ENCODE results near the gene NXNL2.

The NXNL2 gene

DNA sequence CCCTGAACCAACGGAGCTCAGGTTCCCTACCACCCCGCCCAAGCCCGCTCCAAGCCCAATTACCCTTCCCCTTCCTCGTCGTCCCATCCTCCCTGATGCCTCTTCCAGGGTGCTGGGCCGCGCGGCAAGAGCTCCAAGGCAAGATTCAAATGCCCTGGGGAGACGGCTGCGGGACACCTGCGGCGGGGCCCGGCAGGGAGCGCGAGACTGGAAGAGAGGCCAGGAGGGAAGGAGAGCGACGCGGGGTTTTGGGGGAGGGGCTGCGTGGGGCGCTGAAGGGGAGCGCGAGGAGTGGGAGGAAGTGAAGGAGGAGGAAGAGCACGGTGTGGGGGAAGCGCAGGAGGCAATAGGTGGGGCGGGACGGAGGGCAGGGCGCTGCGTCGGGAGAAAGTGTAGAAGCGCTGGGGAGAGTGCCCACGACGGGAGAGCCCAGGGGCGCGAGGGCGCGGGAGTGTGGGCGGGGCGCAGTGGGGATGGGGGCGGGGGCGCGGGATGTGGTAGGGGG is 975 bp upstream of the NXNL2 start:
- no peak for DNase-seq

DNA sequence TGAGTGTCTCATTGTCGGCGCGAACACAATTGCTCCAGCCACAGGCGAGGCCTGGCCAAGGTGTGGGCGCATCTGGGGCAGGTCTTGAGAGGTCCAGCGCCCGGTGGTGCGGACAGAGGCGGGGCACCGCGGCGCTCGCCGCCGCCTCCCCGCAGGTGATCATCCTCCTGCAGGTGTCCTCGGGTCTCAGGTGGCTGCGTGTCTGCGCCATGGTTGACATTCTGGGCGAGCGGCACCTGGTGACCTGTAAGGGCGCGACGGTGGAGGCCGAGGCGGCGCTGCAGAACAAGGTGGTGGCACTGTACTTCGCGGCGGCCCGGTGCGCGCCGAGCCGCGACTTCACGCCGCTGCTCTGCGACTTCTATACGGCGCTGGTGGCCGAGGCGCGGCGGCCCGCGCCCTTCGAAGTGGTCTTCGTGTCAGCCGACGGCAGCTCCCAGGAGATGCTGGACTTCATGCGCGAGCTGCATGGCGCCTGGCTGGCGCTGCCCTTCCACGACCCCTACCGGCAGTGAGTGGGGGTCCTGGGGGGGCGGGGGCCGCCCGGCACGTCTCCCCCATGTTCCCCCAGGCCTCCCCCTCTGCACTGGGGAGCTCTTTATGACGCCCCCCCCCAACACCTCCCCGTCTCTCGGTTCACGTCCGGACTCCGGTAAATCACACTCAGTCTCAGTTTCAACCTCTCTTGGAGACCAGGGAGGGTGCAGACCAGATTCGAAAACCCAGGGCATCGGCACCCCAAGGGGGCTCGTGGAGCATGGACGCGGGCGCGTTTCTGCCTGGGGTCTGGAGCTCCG is 446 bp downstream of the NXNL2 start:
- peak; percentile 58 for DNase-seq

DNA sequence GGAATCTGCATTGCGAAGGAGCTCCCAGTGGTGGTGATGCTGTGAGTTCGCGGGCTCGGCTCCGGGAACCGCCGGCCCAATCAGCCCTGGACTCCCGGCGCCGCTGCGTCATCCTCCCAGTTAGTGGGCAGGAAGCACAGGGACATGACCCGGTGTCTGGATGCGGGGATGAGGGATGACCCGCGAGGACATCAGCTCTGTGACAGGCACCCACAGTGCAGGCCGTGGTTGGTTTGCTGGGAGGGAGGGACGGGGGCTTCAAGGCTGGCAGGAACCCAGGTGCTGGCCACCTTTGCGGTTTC is 996 bp downstream of the NXNL2 start:
- DNase-seq: no peak

DNA sequence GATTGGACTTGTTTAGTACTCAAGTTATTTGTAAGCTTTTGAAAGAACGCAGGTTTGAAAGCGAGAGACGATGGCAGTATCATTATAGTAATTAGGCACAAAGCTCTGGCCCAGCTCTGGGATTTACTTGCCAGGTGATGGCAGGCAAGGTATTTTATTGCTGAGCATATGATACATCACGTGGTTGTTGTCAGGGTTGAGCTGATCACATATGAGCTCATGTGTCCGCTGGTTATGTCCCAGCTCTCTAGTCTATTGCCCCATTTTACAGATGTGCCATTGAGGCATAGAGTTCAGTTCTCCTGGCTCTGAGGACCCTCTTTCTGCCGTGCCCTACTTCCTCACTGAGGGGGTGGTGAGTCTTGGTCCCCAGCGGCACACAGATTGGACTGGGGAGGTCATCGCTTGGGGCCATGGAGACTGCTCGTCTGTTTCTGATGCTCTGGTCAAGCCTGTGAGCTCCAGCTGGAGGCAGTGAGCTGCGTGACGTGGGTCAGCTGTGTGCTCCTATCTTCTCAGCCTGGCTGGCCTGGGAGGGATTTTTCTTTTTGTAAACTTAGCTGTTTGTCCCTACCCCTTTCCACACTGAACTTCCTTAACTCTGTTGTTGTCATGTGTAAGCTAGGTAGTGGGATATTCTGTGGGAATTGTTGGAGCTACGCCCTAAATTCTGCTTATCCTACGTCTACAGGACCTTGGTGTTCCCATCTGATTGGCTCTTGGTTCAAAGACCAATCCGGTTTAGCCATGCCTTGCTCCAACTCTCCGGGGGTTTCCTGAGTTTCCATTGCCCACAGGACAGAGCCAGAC is 2.2 kb downstream of the NXNL2 start:
- DNase-seq: peak; percentile 78

DNA sequence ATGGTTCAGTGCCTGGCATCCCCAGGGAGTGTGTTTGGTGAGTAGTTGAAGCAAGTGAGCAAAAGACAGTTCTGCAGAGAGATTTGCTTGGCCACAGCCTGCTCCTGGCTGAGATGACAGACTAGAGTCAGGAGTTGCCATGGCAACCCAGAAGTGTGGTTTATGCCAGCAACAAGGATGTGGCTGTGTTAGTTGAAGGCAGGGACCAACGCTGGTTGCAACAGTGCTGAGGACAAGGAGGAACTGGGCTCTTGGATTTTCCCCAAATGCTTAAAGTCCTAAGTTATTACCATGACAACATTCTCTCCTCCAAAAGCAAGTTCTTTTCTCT is 2.7 kb downstream of the NXNL2 start:
- DNase-seq: peak; percentile 55

DNA sequence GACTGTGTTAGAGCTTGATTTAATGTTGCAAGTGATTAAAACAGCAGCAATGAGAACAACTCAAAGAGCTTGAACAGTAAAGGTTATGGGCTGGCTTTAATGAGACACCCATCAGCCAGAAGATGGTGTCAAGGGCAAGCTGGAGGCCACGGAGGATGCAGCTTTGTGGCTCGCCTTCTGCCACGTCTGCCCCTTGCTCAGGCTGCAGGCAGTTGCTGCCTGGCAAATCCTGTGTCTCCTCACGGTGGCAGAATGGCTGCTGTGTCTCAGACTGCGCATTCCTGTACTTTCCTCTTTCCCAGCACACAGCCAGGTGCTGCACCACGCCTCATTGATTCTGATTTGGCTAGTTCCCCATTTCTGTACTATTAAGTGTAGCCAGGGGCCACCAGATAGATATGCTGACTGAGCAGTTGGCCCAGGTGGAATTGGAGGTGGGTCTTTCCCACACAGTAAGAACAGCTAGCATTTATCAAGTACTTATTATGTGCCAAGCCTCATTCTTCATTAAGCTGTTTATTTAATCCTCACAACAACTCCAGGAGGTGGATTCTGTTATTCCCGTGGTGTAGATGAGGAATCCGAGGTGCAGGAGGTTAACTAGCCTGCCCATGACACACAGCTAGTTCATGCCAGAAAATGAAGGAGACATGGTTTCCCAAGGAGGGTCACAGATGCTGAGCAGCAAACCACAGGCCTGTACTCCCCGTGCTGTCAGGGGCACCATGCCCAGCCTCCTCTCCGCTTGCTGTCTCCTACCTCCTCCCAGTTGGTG is 3.5 kb downstream of the NXNL2 start:
- DNase-seq: no peak

DNA sequence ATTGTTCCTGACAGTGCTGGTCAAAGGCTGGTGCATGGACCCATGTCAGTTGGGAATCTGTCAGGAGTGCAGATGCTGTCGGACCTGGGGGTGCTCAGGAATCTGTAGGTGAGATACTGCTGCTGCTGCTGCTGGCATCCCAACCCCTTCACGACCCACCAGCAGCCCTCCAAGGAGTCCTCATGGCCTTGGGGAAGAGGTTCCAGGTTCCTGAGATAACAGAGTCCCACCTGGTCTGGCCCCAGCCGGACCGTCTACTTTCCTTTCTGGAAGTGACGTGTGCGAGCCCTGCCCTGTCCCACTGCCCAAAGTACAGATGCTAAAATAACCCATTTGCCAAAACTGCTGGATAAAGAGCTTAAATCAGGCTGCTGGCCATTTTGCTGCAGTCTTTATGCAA is 4.3 kb downstream of the NXNL2 start:
- no peak for DNase-seq

DNA sequence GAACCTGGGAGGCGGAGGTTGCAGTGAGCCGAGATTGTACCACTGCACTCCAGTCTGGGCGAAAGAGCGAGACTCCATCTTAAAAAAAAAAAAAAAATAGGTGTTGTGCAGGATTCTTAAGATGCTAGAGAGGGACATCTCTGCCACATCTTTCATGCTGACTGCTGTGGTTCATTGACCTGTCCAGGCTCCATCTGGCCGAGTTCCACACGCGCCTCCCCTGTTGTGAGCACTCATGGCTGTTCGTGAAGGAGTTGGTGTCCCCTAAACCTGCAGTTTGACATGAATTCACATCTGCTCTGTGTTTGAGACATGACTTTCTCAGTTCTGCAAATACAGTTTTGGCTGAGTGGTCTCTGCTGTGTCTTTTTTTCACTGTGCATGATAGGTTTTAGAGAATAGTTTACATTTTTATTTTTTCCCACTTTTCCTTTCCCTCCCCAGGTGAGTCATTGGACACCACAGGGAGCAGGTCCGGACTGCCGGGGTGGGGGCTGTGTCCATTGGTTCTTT is 5.3 kb downstream of the NXNL2 start:
- DNase-seq: no peak

DNA sequence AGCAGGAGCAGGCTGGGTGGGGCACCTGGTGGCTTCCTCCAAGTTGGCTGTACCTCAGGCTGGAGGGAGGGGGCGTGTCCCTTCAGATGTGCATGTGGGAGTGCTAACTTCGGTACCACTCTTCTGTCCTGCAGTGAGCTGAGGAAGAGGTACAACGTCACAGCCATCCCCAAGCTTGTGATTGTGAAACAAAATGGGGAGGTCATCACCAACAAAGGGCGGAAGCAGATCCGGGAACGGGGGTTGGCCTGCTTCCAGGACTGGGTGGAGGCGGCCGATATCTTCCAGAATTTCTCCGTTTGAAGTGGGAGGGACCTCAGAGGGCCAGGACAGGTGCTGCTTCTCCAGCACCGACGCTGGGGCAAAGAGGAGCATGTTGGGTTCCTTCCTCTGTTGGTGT is 9.3 kb downstream of the NXNL2 start:
- no peak for DNase-seq

- no peak for DNase-seq
Observed at GRCh38 chr9:88551546-88552137, 16.7 kb downstream of the NXNL2 start.

GRCh38 chr9:88553350-88553749 is 18.4 kb downstream of the NXNL2 start:
- no peak for DNase-seq

- DNase-seq: no peak
Observed at GRCh38 chr9:88555268-88555980, 20.4 kb downstream of the NXNL2 start.

DNA sequence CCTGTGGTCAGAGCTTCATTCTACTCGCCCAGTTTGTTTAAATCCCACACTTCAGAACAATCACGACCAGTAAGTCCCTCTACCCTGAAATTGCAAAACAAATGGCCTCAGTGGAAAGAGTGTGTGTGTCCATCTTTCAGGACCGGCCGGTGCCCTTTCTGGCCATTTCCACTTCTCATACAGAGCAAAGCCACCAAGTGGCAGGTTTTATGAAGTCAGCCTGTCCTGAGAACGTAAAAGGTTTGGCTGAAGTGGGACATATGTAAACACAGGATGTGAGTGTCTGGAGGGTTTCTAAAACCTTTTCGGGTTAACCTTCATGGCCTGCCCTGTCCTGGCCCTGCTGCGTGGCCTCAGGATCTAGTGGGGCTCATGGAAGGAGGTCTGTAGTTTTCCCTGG is 24.7 kb downstream of the NXNL2 start:
- no peak for DNase-seq

DNA sequence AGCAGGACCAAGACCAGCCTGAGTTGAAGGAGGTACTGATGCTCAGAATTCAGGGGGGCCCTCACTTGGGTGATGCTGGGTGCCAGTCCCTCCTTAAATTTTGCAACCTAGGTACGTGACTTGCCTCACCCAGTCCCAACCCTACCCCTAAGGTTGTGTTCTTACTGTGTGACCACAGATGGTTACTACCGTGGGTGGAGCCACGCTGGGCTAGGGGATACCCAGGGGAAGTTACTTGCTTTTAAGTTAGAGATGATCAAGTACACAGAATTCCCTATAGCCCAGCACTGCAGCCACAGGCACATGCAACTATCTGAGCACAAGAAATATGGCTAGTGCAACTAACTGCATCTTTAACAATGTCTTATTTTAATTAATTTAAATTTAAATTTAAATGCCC is 32.9 kb downstream of the NXNL2 start:
- DNase-seq: no peak

GRCh38 chr9:88571419-88571818 is 36.4 kb downstream of the NXNL2 start:
- no peak for DNase-seq

GRCh38 chr9:88572684-88573083 is 37.7 kb downstream of the NXNL2 start:
- DNase-seq: no peak

- no peak for DNase-seq
Observed at GRCh38 chr9:88574953-88575352, 40.0 kb downstream of the NXNL2 start.

GRCh38 chr9:88577256-88578120 is 42.5 kb downstream of the NXNL2 start:
- no peak for DNase-seq

DNA sequence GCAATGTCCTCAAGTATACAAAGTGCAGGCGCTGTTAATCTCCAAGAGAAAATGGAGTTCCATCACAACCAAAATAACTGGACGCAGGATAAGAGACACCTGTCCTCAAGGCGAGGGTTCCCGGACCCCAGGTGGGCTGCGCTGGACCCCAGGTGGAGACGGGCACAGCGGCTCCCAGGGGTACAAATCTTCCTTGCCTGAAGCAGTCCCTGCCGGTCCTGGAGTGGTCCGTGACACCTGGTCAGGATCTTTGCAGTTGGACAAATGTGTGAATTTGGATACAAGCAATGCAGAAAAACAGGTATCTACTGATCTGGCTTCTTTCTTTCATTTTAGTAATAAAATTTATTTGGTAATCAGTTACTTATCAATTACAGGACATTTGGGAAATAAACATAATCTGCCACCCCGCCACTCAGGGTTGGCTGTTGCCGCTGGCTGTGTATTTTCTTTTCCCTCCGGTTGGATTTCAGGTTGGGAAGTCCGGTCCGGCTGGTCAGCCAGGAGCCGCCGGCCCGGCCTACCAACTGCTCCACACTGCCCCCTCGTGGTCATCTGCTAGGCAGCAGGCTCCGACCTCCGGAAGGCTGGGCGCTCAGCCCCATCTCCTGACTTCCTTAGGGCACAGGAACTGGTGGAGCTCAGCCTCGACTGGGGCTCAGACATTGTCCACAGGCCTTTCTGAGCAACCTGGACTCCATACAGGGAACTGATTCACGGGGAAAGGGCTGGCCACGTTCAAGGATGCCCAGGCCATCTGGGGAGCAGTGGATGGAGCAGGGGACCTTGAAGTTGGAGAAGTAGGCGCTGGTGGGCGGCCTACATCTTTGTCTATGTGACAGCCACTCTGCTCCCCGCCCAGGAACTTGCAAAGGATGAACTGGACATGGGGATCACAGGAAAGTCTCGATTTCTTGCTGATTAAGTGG is 43.4 kb downstream of the NXNL2 start:
- DNase-seq: peak; percentile 31

DNA sequence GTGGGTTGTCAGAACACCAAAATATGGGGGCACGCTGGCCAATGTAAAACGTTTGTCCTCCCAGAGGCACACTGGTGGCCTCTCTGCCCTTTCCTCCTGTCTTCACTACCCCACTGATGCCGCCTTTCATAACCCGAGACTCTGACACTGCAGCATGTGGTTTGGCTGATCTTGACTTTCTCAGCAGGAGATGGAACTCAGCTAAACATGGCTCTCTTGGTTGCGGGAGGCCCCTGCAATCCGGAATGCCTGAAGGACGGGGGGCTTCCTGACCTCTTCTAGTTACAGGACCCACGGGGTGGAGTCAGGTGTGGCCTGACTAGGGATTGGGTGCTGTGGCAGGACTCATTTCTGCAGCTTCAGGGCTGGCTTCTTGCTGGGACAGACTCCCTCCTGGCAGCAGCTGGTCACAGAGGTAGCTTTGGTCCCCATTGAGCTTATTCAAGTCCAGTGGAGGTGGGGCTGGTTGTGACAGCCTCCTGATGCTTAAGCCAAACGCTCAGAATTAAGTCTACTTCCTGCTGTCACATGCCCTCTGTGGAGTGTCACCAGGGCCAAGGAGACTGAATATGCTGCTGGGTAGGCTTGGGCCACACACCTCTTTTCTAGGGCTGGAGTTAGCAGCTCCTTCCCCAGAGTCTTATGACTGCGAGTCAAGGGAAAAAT is 44.2 kb downstream of the NXNL2 start:
- no peak for DNase-seq
